Measurements from ENCODE around the gene HORMAD1.
"Not testable (repeated sequence)": the region's sequence is repeated elsewhere in the genome, so short reads cannot be mapped to it uniquely, and the experiment has no call there.

The HORMAD1 gene

DNA sequence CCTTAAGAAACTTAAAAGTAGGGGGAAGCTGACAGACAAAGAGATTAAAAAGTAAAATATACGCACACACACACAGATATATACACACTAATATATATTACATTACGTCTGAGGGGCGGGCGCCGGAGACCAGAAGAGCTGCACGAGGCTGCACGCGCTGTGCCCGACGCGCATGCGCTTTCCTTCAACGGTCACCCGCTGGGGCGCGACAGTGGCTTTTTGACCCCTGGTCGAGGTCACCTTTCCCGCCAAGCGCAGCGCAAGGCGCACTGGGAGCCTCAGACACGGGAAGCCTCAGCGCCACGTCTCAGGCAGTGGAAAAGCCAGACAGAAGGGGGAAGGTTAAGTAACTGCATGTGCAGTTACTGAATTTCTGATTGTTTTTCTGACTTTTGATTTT is at the start of gene HORMAD1:
Gene HORMAD1 (minus strand): TSS at position 193 of the 400 bp plus-strand sequence. CDS start 1,390 bp downstream, outside the sequence.
- no peak for DNase-seq (ENCODE audit: low spot score)

- DNase-seq (ENCODE audit: low spot score): not testable (repeated sequence)
Observed at GRCh38 chr1:150767704-150768103, 47.0 kb upstream of the HORMAD1 start.

DNA sequence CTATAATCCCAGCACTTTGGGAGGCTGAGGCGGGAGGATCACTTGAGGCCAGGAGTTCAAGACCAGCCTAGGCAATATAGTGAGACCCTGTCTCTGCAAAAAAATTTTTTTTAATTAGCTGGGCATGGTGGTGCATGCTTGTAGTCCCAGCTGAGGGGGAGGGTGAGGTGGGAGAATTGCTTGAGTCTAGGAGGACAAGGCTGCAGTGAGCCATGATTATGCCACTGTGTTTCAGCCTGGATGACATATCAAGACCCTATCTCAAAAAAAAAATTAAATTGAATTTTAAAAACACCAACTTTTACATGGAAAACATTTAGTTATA is 45.2 kb upstream of the HORMAD1 start:
- DNase-seq (ENCODE audit: low spot score): not testable (repeated sequence)

GRCh38 chr1:150765296-150765976 is 44.7 kb upstream of the HORMAD1 start, which contains the start of gene CTSS:
CTSS (minus strand) TSS chr1:150765778; CDS start chr1:150764763, 1,015 bp downstream.
- peak; percentile 39 for DNase-seq (ENCODE audit: low spot score)

DNA sequence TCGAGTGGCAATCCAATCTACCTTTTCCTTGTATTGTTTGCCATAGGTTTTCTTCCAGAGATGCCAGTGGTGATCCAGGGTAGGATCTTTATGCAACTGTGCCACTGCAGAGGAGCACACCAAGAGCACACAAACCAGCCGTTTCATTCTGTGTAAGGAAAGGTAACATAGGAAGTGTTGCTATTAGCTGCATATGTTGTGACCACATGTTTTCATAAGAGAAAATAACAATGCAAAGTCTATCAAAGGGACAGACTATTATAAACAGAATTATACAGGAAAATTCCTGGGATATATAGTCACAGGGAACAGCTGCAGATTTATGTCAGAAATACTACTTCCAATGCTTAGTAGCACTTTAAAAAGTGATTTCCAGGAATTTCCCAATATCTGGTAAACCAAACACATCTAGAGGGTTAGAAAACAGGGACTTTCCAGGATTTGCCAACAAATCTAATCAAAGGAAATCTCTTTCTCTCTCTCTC is 44.0 kb upstream of the HORMAD1 start:
- peak; percentile 41 for DNase-seq (ENCODE audit: low spot score)

DNA sequence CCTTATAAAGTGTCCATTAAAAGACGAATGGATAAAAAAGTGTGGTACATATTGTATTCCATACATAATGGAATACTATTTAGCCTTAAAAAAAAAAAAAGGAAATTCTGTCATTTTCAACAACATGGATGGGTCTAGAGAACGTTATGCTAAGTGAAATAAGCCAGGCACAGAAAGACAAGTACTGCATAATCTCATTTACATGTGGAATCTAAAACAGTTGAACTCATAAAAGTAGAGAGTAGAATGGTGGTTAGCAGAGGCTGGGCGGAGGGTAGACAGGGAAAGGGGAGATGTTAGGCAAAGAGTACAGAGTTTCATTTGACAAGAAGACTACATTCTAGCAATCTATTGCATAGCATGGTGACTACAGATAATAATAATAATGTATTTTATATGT is 42.3 kb upstream of the HORMAD1 start:
- DNase-seq (ENCODE audit: low spot score): no peak

GRCh38 chr1:150762552-150762951 is 41.9 kb upstream of the HORMAD1 start:
- no peak for DNase-seq (ENCODE audit: low spot score)

DNA sequence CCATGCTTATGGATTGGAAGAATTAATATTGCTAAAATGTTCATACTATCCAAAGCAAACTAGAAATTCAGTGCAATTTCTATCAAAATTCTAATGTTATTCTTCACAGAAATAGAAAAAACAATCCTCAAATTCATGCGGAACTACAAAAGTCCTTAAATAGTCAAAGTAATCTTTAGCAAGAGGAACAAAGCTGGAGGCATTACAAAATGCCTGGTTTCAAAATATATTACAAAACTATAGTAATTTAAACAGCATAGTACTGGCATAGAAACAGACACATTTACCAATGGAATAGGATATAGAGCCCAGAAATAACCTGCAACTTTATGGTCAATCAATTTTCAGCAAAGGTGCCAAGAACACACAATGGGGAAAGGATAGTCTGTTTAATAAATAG is 41.1 kb upstream of the HORMAD1 start:
- DNase-seq (ENCODE audit: low spot score): no peak

- DNase-seq (ENCODE audit: low spot score): no peak
Observed at GRCh38 chr1:150760013-150760412, 39.3 kb upstream of the HORMAD1 start.

GRCh38 chr1:150753416-150753815 is 32.7 kb upstream of the HORMAD1 start:
- no peak for DNase-seq (ENCODE audit: low spot score)

GRCh38 chr1:150751443-150751842 is 30.7 kb upstream of the HORMAD1 start:
- DNase-seq (ENCODE audit: low spot score): no peak

DNA sequence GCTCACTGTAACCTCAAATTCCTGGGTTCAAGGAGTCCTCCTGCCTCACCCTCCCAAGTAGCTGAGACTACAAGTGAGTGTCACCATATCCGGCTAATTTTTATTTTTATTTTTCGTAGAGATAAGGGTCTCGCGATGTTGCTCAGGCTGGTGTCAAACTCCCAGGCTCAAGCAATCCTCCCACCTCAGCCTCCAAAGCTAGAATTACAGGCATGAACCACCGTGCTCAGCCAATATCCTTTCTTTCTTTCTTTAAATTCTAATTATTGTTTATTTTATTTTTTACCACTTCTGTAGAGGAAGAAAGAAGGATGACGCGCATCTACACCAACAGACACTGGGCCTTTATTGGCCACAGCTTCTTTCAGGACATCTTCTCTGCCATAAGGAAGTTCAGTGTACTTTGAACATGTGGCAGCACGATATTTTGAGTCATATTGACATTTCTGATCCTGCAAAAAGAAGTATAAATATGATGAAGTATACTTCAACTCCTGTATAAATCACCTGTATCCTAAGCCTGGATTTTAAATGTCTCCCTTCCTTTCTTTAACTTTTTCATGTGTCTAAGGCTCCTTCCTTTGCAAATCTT is 29.1 kb upstream of the HORMAD1 start:
- no peak for DNase-seq (ENCODE audit: low spot score)

DNA sequence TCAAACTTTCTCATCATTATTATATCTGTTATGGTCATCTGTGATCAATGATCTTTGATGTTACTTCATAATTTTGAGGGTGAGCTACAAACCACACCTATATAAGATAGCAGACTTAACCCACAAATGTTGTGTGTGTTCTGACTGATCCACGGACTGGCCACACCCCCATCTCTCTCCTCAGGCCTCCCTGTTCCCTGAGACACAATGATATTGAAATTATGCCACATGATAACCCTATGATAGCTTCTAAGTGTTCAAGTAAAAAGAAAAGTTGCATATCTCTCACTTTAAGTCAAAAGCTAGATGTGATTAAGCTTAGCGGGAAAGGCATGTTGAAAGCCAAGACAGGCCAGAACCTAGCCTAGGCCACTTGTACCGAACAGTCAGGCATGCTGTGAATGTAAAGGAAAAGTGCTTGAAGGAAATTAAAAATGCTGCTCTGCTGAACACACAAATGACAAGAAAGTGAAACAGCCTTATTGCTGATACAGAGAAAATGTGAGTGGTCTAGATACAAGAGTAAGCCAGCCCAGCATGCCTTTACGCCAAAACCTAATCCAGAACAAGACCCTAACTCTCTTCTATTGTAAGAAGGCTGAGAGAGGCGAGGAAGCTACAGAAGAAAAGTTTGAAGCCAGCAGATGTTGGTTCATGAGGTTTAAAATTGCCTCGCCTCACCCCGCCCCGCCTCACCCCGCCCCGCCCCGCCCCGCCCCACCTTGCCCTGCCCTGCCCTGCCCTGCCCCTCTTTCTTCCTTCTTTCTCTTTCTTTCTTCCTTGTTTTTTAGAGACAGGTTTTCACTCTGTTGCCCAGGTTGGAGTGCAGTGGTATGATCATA is 28.4 kb upstream of the HORMAD1 start:
- no peak for DNase-seq (ENCODE audit: low spot score)

DNA sequence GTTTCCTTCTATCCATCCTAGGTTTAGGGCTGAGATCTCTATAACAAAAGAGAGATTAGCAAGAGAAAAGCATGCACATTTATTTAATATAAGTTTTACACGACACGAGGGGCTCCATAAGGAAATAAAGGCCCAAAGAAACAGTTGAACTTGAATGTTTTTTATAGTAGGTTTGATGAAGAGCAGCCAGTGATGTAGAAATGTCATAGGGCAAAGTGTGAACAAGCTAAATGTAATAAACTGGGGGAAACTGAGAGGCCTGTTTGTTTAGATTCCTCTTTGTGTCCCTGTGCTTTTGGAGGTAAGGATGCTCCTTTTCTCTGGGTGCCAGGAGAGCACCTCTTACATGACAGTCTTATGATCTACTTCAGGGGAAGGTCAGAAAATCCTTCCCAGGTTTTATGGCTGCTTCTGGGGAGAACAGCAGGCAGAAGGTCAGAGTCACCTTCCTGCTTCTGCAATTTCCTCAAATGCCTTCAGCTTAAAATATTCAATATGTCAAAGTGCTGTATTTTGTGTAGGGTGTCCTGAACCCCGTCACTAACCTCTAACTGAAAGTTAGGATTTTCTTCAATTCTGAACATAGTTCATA is 9.5 kb upstream of the HORMAD1 start:
- DNase-seq (ENCODE audit: low spot score): no peak

- DNase-seq (ENCODE audit: low spot score): no peak
Observed at GRCh38 chr1:150724336-150724735, 3.6 kb upstream of the HORMAD1 start.

DNA sequence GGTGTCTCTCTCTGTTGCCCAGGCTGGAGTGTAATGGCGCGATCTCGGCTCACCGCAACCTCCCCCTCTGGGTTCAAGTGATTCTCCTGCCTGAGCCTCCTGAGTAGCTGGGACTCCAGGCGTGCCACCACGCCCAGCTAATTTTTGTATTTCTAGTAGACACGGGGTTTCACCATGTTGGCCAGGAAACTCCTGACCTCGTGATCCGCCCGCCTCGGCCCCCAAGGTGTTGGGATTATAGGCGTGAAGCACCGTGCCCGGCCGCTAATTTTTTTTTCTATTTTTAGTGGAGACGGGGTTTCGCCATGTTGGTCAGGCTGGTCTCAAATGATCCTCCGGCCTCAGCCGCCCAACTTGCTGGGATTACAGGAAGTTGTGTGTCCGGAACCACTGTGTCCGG is 597 bp downstream of the HORMAD1 start:
- DNase-seq (ENCODE audit: low spot score): no peak

DNA sequence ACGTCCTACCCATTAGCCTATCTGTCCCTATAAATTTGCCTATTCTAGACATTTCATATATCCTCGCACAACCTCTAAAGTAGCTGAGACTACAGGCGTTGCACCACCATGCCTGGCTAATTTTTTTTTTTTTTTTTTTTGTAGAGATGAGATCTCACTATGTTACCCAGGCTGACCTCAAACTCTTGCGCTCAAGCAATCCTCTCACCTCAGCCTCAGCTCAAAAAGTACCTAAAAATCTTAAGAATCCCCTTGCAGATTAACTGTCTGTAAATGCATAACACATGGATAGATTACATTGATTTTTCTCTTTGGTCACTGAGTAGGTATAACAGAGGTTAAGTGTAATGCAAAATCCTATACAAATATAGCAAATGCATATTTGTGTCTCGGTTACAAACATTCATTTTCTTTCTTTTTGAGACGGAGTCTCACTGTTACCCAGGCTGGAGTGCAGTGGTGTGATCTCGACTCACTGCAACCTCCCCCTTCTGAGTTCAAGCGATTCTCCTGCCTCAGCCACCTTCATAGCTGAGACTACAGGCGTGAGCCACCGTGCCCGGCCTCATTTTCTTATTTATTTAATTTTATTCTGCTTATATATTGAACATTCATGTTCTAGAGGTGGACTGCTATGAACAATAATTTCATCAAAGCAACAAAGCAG is 2.3 kb downstream of the HORMAD1 start:
- no peak for DNase-seq (ENCODE audit: low spot score)

DNA sequence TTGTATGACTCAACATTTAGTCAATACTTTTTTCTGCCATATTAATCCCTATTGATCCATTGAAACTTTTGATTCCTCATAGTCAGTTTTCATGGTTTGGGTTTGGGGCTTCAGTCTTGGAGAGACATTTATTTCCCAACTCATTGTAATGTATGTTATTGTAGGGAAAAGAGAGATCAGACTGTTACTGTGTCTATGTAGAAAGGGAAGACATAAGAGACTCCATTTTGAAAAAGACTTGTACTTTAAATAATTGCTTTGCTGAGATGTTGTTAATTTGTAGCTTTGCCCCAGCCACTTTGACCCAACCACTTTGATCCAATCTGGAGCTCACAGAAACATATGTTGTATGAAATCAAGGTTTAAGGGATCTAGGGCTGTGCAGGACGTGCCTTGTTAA is 11.7 kb downstream of the HORMAD1 start:
- DNase-seq (ENCODE audit: low spot score): not testable (repeated sequence)

DNA sequence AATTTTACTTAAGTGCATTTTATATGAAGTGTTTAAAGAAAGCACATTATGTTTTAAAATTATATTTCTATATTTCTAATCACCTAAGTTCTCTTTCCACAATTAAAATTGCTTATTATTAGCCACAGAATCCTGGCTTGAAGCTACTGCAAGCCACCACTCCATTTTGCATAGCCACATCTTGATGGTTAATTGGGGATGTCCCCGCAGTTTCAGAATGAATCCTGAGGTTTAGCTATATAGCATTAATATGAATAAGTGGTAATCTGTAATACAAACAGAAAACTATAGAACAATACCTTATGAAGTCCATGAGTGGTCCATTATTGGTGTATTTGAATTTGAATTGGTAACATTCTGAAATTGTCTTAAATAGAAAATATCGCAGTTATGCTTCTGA is 12.1 kb downstream of the HORMAD1 start:
- DNase-seq (ENCODE audit: low spot score): no peak

GRCh38 chr1:150706091-150706490 is 14.6 kb downstream of the HORMAD1 start:
- DNase-seq (ENCODE audit: low spot score): no peak

DNA sequence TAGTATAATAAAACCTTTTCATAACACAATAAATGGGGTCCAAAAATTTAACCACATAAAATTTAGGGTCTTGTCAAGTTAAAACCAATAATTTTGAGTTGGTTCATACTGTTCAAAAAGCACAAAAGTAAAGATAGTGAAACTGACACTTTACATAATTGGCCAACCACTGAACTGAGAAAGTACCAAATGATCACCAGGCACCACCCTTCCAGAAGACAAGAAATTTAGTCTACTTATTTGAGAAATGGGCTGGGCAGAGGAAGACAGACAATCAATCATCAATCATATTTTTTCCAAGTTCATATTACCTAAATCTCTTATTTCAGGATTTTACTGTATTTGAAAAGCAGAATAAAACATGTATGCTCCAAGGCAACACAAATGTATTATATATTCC is 17.3 kb downstream of the HORMAD1 start:
- no peak for DNase-seq (ENCODE audit: low spot score)
